Pulmonary artery endothelial cell (primary cell): ENCODE results near the gene TLCD4. TPM values are rescaled to one million over a fixed set of nuclear protein-coding genes. Genes with fewer than 3 reads are reported as not detected.
"Not testable (repeated sequence)": the region's sequence is repeated elsewhere in the genome, so short reads cannot be mapped to it uniquely, and the experiment has no call there.

ENCODE experiments used
- DNase-seq: peaks from one replicate; pipeline ENCODE4 v3.0.0-alpha.2; 2011; ENCODE audit warnings: low read depth, low spot score
- total RNA-seq: library from RNA; depleted of rRNA; stranded (reverse); fragments of >200 nt; gene quantifications from 2 replicates; pipeline ENCODE4 v1.2.3, GENCODE V29; 2014

TLCD4 gene, protein sequence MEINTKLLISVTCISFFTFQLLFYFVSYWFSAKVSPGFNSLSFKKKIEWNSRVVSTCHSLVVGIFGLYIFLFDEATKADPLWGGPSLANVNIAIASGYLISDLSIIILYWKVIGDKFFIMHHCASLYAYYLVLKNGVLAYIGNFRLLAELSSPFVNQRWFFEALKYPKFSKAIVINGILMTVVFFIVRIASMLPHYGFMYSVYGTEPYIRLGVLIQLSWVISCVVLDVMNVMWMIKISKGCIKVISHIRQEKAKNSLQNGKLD
- under 0.01 and 0.04 TPM in 2 replicates for total RNA-seq

DNA sequence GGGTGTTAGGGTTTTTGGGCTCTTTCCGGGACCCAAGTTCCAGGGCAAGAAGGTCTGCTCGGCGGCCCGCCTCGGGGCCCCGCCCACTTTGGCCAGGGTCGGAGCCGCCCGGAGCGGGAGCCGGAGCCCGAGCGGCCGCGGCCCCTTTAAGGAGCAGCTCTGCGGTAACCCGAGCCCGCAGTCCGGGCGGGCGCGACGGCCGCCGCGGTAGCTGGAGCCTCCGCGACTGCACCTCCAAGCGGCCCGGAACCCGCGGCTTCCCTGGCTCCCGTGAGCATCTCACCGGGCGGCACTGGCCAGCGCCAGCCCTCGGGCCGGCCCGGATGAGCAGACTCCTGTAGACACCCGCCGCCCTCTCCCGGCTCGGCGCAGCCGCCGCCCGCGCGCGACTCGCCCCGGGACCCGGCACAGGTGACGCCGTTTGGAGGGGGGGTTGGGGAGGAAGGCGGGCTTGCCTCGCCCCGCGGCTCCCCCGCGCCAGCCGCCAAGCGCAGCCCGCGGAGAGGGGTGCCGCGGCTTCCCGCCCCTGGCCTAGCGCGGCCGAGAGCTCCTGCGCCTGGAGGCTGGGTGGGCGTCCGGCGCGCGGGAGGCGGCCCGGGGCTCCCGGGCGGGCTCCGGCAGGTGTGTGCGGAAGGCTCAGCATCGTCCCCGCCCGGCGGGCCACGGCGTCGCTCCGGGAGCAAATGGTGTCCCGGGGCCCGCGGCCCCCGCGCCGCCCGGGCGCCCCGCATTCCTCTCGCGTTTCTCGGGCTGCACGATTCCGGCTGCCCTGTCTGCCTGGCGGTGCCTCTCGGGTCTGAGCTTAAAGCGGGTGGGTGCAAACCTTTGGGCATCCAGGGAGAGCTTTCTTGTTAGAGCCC lies at the start of gene TLCD4:
Gene TLCD4, plus strand, starts transcription at position 149 of the 860 bp plus-strand sequence. CDS start 26,547 bp downstream, outside the sequence.
- no peak for DNase-seq

DNA sequence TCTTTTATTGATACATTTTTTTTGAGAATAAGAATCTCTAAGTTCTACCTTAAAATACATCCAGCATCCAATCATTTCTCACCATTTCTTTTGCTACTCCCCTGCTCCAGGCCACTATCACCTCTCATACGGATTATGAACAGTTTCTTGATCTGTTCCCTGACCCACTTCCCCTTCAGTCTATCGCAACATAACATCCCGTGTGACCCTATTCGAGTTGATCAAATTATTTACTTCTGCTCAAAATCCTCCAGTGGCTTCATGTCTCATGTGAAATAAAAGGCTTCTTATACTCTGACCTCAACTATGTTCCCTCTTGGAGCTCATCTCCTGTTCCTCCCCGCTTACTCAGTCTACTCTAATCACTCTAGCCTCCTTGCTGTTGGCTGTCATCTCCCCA lies 49.6 kb upstream of the TLCD4 start:
- DNase-seq, result no peak

DNA sequence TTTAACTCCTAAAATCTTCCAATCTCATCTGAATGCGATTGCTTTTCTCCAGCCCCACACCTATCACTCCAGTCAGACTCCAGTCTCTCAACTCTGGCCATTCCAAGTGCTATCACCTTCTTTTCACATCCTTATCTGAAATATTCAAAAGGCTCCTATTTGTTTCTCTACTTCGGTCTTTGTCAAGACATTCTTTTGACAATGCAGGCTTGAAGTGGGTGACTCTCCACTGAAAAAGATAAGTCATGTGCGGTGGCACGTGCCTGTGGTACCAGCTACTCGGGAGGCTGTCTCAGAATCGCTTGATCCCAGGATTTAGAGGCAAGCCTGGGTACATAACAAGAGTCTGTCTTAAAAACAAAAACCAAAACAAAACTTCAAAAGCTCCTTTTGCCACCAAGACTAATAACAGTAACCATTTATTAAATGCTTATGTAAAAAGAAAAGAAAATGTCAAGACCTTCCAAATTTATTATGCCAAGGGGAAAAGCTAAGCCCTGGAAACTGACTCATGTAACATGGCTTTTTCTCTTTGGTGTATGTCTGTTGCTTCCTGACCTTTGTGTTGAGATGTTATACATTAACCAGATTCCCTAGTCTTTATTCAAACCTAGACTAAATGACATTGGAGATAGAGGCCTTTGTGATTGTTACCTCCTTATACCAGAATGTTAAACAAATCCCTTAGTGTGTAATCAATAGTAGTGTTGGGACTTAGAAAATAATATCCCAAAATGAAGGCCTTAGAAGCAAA lies 48.0 kb upstream of the TLCD4 start:
- DNase-seq, result no peak

GRCh38 chr1:95069710-95070093 lies 47.5 kb upstream of the TLCD4 start:
- no peak for DNase-seq

DNA sequence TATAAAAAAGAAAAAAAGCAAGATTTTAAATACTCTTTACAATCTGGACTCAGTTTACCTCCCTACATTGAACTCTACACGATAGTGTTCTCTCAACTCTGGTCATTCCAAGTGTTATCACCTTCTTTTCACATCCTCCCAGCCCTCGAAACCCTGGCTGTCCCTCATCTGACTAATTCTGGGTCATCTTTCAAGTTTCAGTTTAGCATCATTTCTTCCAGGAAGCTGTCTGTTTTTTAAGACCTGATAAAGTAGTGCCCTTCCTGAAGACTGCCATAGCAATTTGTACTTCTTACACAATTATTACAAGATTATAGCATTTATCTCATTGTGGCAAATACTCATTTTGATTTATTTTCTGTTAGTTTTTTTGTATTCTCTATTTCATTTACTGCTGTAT lies 45.6 kb upstream of the TLCD4 start:
- DNase-seq, result no peak

DNA sequence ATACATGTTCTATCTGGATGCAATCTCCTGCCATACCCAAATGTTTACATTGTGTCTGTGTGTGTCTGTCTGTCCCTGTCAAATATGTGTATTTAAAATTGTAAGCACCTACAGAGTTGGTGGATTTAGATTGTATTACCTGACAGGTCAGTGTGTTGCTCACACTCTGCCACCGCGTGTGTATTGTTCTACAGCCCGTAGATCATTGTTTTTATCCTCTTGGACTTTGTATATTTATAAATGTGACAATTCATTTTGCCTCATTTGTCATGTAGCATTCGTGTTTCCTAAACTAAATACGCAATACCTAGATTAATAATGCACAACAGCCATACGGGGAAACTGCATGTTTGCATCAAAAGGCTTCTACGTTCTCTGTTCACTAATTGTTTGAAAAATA lies 45.0 kb upstream of the TLCD4 start:
- DNase-seq, result no peak

- DNase-seq, result peak; percentile 88
Observed at GRCh38 chr1:95072532-95073419, 44.4 kb upstream of the TLCD4 start, which contains the start of gene ALG14. Gene ALG14, minus strand, starts transcription at chr1:95072951. Its CDS starts 53 bp downstream, at chr1:95072898.

GRCh38 chr1:95073446-95073845 lies 43.7 kb upstream of the TLCD4 start:
- DNase-seq, result no peak

- DNase-seq, result no peak
Observed at GRCh38 chr1:95076034-95076433, 41.1 kb upstream of the TLCD4 start.

DNA sequence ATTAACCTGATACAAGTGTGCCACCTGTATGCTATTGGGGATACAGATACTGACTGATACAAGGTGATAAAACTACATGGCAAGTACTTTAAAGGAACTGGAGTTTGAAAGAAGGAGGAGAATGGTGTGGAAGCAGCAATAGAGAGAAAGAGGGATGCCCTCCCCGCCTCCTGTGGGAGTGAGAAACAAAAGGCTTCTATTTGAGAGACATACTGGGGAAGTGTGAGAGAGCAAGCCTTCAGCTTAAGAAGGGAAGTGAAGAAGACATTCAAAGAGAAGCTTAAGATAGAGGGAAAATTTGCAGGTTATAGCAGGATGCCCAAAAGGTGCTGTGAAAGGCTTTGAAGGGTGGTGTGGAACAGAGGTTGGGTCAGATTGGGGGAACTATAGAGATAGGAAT lies 36.7 kb upstream of the TLCD4 start:
- no peak for DNase-seq

GRCh38 chr1:95080879-95081278 lies 36.3 kb upstream of the TLCD4 start:
- DNase-seq, result no peak

DNA sequence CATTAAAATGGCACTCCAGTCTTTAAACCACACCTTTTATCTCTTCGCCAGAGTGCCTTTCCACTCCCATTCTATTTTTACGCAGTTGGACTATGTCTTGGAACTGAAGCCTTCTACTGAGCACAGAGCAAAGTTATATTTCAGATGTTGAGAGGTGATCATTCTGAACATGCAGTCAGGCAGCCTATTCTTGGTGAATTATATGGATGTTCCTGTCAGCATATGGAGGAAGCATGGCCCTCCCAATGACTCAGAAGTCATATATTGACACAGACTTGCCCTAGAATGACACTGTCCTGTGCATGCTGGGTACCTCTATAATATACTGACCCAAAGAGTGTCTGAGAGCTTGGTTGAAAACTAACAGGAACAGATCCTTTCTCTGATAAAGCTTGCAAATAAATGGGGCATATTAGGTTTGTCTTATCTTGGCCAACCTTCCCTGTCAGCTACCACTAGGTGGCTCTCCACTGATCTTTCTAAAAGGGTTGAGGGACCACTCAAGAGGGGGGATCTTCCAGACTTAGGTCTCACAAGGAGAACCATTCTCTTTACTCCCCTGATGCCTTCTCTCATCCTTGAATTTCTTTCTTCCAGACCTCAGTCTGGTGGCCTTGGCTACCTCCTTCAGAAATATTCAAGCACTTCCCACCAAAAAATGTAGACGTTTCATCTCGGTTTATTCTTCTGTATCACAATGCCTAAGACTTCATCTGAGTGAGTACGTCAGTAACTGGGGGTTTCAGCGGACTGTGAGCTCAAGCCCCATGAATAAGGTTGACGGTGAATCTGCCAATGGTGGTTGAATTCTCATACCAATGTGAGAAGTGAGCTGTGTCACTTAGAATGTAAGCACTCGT lies 32.6 kb upstream of the TLCD4 start:
- no peak for DNase-seq

DNA sequence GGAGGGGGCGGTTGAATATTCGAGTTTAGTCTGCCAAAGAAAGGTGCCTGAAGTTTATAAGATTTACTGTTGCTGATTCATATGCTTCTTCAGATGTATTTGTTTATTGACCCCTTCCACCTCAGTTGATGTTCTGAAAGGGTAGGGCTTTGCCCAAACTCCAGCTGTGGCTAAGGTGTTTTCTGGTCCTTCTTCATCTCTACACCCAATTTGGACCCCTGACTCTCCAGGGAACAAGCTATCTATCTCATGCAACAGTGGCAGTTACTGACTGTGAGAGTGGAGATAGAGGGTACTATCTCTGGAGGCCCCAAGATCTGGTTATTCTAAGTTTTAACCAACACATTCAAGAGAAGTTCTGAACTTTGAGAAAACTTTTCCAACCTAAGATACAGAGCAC lies 31.8 kb upstream of the TLCD4 start:
- no peak for DNase-seq

- DNase-seq, result peak; percentile 62
Observed at GRCh38 chr1:95086949-95087533, 30.1 kb upstream of the TLCD4 start.

- no peak for DNase-seq
Observed at GRCh38 chr1:95088303-95088702, 28.9 kb upstream of the TLCD4 start.

DNA sequence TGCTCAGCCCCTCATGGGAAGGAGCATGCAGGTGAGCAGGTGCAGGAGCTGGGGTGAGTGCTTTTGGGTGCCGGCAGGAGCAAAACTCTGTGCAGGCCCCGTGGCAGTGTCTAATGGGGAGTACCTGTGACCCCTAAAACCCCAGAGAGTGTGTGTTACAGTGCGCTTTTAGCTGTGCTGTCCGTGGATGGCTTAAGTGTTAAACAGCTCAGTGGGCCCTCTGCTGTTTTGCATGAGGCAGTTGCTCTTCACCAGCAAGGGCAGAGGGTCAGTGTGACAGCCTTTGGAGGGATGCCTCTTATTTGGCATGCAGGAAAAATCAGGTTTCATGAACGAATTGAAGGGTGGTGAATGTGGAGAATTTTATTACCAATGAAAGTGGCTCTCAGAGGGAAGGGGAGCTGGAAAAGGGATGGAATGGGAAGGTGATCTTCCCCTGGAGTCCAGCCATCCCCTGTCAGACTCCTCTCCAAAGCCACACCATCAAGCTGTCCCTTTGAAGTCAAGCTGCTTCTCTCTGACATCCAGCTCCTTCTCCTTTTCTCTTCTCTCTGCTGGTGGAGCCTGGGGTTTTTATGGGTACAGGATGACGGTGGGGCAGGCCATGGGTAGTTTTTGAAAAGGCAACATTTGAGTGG lies 27.4 kb upstream of the TLCD4 start:
- no peak for DNase-seq

- not testable (repeated sequence) for DNase-seq
Observed at GRCh38 chr1:95091290-95091689, 25.9 kb upstream of the TLCD4 start.

DNA sequence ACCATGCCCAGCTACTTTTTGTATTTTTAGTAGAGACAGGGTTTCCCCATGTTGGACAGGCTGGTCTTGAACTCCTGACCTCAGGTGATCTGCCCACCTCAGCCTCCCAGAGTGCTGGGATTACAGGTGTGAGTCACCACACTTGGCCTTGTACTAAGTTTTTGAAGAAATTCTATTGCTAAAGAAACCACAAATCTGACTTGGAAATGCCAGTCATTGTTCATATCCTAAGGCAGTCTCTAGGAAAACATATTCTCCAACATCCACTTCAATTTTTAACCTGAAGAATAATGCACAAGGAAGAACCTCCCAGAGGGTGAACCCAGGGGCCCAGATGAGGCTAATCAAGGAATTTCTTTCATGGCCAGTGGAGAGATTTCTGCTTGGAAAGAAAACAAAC lies 24.3 kb upstream of the TLCD4 start:
- not testable (repeated sequence) for DNase-seq

DNA sequence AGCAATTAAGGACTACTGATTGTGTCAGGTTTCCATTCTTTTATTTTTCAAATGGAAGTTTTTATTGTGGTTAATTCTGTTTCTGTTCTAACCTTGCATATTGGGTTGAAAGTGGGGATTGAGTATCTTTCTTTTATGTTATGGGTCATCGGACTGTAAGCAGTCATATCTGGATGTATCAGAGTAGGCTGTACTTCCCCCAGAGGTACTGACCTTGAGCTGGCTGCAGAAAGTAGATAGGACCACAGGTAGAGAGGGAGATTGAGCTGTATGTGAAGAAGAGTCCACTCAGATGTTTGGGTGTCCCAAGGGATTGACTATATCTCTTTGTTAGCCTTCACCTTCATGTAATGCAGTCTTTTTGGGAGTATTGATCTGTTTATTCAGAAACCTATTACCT lies 23.9 kb upstream of the TLCD4 start:
- DNase-seq, result no peak
